Measurements from ENCODE around the gene TPCN1. TPM values are rescaled to one million over a fixed set of nuclear protein-coding genes. Genes with fewer than 3 reads are reported as not detected.

TPCN1 gene
- total RNA-seq, 1 donor from 2014 or later = 37.1 TPM

DNA sequence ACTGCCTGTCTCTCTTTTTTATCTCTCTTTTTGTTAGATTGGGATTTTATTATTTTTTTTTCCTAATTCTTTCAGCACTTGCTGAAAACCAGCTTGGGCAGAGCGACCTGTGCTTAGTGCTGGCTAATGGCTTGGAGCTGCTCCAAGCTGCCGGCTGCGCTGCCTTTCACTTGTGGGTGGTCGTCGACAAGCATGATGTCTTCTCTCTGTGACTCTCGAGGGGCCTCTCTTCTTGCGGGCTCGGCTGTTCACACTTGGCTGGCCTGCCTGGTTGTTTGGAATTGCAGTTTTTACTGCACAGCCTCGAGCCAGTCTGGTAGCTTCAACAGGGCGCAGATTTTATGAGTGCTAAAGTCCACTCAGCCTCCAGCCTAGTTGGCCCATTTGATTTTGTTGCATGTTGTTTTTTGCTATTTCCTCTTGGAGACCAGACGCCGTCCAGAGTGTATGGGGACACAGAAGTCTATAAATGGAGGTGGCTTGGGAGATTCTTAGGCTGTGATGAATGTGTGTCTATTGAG lies 18.6 kb downstream of the TPCN1 start:
- no peak for DNase-seq (ENCODE audit: low spot score)

DNA sequence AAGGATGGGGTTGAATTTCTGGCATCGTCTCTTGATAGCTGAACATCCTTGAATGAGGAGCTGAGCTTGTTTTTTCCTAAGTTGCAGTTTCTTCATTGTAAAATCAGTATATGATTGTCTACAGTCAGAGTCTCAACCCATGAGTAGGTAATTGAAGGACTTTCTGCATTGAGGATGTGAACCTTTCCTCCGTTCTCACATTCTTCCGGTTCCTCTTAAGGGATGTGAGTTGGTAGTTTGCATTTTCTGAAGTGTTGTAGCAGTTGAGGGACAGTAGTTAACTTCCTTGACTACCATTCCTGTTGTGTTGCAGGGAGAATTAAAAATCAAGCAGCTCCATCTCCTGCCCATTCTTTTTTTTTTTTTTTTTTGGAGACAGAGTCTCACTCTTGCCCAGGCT lies 19.1 kb downstream of the TPCN1 start:
- DNase-seq (ENCODE audit: low spot score) = no peak

DNA sequence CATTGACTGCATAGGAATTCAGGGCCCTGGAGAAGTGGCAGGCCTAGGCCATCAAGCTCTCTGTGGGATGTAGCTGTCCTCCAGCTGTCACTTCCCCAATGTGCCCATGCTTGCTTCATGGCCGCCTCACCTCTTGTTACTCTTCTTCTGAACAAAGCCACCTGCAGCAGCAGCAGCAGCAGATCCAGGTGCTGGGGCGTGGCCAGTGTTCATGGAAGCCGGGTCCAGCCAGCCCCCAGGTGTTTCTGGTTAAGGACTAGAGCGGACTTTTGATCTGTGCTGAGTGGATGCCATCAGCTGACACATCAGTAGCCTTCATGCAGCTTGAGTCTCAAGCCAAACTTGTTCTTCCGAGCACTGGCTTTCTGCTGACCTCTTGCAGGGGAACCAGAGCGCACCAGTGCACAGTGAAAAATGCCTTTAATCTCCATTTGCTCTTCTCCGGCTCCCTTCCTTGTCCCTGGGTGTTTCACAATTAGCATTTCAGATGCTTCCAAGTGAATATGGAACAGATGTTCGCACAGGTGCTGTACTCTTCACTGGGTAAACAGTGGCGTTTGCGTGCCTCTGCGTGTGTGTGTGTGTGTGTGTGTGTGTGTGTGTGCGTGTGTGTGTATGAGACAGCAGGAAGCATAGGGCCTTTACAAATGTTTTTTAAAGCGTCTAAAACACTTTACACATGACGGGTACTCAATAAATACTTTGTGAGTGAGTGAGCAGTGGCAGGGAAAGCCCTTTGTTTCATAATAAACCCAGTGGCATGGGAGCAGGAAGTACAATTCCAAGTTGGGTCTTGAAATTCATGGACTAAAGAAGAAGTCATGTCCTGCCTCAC lies 20.1 kb downstream of the TPCN1 start:
- no peak for DNase-seq (ENCODE audit: low spot score)

DNA sequence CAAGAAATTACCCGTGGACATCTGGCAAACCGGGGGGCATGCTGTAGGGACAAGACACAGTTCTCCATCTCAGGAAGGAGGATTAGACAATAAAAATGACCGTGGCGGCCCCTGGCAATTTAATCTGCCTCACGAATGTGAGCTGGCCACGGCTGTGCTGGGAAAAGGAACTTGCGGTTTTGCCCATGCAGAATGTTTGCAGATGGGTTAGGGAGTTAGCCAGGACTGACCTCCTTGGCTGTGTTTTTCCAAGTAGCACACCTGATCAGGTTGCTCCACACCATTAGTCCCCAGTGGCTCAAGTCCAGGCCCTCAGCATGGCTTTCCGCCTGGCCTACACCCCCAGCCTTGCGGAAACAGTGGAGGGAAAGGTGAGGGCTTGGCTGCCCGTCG lies 20.8 kb downstream of the TPCN1 start:
- DNase-seq (ENCODE audit: low spot score) = no peak

DNA sequence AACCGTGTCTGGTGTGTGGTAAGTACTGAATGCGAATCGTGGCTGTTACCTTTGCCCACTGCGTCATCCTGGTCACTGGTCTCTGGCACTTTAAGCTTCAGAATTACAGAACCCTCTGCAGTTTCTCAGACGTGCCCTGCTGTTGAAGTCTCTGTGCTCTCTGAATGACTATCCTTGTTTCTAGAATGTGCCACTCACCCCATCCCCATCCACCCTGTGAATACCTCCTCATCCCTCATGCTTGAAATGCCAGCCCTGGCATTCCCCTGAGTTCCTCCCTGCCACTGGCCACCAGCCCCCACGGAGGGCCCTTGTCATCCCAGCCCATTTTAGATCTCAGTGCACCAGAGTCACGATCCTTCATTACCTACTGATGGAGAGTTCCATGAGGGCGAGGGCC lies 21.3 kb downstream of the TPCN1 start:
- no peak for DNase-seq (ENCODE audit: low spot score)

DNA sequence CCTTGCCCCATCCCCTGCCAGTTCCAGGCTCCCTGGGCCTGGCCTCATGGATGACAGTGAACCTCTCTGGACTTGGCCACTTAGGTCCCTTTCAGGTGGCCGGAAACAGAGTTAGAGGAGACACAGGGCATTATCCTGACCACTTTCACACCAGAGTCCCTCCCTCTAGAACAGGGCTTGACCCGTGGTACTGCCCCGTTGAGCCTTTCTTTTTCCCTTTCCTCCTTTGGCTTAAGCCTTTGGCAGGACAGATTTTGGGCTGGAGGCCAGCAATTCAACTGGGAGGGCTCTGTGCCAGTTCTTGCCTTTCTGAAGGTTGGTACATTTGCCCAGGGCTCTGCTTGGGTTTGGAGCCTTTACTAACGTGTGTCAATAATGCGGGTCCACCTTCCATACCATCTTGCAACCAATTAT lies 22.8 kb downstream of the TPCN1 start:
- no peak for DNase-seq (ENCODE audit: low spot score)

DNA sequence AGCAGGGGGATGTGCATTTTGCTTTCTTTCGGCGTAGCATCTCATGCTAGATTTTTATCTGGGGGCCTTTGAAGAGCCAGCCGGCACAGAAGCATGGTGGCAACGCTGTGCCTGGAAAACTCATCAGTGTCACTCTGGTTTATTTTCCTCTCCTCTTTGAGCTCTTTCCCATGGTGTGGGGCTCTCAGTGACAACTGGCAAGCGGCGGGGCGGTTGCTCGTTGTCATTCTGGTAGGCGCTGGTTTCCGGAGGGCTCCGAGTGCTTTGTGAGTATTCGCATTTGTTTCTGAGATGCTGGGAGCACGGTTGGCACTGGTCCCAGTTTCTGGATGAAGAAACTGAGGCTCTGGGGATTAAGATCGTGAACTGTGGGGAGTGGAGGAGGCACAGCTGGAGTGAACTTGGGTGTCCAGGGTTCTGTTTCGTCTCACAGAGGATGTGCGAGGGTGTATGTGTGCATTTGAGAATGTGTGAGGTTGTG lies 23.3 kb downstream of the TPCN1 start:
- DNase-seq (ENCODE audit: low spot score) = no peak

DNA sequence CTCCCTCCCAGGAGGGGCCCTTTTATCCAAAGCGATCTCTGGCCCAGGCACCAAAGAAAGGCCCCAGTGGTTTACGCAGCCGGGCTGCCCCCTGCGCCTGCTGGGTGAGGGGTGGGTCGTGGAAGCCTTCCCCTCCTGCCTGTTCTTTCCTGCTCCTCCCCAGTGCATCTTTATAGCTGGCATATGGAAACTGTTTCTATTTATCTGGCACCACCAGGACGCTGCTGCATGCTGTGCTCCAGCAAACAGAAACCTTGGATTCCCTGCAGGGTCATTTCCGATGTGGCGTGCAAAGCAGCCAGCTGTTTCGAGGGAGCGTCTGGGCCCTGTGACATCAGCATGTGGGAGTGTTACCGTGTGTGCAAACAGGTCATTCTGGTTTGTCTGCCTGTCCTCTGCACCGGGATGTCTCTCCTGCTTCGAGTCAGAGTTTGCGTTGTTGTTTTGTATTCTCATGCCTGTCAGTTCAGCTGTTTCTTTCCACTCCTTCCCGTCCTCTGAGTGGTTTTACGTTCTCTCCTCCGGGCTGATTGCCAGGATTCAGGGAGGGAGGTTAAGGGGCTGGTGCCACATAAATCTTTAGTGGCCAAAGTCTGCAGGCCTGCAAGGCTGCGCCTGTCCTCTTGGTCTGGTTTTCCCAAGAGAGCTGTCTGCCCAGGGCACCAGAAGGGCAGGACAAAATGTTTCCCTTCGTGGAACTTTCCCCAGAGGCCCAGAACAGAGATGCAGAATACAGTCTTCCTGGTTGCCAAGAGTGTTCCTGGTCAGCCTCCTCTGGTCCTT lies 24.6 kb downstream of the TPCN1 start:
- no peak for DNase-seq (ENCODE audit: low spot score)

DNA sequence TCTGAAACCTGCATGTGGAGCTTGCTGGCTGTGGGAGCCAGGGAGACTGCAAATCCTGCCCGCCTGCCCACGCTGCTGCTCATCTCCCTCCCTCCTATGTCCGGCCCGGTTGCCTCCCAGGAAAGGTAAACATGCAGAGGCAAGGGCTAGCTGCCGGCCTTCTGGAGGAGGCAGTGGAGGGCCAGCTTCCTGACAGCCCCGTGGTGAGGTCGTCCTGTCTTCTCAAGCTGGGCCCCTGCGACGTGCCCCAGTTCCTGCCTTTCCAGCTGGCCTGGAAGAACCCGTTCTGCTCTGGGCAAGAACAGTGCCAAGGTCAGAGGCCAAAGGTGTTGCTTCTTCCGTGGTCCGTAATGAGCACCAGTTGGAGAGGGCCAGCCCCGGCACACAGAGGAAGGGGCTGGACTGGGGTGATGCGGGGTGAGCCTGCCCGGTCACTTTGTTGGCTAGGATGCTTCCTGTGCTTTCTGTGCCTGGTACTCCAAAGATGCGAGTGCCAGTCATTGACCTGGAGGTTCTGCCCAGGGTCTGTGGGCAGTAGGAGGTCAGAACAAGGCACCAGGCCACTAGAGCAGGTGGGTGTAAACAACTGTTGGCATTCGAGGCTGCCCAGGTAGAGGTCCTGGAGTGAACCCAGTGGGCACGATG lies 25.3 kb downstream of the TPCN1 start:
- no peak for DNase-seq (ENCODE audit: low spot score)

DNA sequence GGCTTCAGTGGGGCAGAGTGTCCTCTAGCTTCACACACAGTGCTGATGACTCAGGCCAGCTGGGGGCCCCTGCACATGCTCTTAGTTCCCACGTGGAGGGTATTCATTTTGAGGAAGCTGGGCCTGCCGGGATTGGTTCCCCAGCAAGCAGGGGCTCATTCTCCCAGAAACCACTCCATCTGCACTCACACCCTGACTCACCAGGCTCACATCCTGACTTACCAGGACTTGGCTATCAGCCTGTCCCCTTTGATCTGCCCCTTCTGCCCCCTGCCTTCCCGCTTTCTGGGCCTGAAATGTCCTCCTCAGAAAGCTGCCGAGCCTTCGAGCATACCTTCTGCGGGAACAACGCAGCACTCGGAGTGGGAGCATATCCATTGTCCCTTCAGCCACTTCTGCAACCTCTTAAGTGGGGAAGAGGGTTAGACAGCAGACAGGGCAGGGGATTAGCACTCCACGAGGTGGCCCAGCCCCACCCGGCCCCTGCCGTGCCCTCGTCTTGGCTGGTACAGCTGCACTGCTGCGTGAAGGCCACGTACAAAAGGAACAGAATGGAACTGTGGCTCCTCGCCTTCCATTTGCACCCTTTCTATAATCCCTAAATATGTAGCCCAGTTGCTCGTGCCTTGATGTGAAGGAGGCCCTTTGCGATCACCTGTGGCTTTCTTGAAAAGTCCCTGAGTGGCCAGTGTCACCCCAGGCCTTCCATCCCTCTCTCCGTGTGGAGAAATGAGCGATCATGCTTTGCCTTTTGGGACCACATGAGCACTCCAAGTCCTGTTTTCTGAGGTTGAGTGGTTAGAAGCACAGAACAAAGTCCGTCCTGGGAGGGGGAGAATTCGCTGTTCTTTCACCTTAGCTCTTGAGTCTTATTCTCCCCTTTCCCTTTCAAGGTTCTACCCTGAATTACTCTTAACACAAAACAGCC lies 26.1 kb downstream of the TPCN1 start:
- DNase-seq (ENCODE audit: low spot score) = no peak

DNA sequence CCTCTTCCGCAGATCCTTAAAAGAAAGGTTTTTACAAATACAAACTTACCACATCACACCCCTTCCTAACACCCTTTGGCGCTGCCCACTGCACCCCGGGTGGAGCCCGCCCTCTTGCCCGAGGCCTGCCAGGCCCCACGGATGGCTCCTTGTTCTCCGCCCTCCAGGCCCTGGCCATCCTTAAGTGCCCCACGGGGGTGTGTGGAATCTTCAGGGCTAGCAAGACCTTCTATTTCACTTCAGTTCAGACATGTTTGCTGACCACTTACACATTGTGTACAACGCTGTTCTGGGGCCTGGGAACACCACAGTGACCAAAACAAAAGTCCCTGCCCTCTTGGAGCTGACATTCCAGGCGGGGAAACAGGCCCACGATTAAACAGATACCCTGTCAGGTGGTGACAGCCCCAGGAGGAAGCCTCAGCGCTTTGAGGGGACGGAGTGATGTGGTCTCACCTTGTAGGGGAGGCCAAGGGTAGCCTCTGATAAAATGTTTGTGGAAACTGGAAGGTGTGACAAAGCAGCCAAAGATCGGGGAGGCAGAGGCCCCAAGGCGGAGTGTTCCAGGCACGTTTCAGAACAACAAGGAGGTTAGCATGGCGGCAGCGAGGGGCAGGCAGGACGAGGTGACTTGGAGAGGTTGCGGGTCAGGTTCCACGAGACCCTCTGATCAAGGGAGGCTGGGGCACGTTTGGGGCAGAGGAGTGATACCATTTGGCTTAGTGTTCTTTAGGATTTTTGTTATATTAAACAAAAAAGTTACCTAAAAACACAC lies 27.0 kb downstream of the TPCN1 start:
- DNase-seq (ENCODE audit: low spot score) = no peak

DNA sequence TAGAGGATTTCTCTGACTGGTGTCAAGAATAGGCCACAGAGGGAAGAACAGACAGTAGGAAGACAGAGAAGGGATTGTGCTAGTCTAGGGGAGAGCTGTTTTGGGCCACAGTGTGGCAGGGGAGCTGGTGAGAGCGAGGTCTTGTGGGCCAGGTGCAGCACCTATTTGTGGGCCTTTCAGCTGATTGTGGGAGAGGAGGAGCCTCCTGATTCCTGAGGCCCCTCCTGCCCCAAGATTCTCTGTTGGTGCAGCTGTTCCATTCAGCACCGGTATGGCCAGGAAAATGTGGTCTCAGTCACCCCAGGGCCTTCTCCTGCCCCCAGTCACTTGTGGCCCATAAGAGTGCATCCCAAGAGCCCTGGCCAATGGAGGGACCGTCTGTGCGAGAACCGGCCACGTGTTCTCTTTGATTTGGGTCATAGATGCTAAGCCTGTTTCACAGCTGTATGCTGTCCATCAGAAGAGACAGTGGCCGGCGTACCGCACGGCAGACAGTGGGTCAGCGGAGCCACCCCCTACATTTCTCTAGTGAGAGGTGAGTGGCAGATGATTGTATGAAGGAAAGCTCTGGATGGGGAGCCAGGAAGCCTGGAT lies 27.7 kb downstream of the TPCN1 start:
- no peak for DNase-seq (ENCODE audit: low spot score)

DNA sequence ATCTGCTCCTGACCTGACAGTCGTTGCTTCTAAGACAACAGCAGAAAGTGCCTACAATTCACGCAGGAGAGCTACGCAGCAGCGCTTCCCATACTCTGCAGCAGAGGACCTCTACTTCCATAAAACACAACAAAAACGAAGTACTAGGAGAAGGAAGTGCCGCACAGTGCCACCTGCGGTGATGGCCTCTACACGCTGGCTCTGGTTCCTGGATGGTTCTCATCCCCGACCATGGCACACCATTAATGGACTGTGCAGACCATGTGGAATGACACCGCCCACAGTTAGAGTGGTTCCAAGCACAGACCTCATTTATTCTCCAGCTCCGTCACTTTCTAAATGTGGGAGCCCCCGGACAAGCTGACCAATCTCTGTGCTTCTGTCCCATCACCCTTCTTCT lies 28.3 kb downstream of the TPCN1 start:
- no peak for DNase-seq (ENCODE audit: low spot score)

DNA sequence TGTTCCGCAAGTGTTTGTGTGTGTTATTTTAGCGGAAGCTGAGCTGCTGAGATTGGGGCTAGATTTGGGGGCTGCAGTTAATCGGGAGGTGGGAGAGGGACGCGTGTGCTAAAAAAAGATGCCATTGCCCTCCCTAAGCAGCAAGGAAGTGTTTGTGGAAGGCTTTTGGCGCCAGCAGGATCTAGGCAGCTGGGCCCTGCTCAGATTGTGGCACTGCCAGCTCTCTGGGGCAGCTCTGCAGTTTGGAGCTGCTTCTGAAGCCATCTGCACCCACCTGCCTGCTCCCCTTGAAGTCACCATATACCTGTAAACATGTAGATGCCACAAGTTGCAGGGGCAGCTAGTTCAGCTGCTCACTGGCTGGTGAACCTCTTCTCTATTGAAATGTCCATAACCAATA lies 28.8 kb downstream of the TPCN1 start:
- DNase-seq (ENCODE audit: low spot score) = no peak

DNA sequence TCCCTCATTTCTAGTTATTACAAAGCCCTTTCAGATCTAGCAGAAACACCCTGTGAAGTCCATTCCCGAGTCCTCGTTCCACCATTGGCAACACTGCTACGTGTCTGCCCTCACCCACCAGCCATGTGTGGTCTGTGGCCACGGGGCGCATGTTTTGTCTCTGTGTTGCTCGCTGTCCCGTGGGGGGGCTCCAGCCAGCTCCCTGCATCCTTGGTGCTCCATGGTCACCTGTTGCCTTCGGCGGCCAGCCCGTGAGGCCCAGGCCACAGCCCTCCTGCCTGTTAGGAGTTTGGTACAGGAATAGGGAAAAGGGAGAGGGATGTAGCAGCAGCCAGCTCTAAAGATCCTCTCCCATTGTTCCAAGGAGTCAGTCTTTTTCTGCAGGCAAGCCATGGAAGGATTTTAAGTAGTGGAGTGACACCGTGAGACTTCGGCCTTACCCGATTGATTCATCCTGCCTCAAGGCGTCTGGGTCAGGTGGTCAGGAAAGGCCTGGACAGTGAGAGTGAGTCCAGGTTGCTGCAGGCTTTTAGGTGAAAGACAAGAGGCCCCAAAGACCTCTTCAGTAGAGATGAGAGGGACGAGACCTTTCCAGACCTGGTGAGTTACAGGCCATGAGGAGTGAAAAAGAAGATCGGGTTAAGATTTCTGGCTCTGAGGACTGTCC lies 30.3 kb downstream of the TPCN1 start:
- no peak for DNase-seq (ENCODE audit: low spot score)

DNA sequence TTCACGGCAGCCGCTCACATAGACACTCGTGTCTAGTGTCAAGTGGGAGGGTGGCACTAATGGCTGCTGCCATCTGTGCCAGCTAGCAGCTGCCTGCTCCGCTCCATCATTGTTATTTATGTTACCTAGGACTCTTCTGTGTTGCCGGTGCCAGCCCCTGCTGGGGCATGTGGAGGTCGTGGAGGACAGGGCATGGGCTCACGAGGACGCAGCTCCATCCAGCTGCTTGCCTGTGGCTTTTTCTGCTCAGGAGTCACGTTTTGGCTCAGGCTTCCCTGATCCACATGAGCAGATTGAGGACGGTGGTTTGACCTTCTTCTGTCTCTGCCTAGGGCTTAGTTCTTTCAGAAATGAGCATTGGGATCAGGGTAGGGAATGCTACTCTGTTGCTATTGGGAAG lies 31.2 kb downstream of the TPCN1 start:
- no peak for DNase-seq (ENCODE audit: low spot score)

DNA sequence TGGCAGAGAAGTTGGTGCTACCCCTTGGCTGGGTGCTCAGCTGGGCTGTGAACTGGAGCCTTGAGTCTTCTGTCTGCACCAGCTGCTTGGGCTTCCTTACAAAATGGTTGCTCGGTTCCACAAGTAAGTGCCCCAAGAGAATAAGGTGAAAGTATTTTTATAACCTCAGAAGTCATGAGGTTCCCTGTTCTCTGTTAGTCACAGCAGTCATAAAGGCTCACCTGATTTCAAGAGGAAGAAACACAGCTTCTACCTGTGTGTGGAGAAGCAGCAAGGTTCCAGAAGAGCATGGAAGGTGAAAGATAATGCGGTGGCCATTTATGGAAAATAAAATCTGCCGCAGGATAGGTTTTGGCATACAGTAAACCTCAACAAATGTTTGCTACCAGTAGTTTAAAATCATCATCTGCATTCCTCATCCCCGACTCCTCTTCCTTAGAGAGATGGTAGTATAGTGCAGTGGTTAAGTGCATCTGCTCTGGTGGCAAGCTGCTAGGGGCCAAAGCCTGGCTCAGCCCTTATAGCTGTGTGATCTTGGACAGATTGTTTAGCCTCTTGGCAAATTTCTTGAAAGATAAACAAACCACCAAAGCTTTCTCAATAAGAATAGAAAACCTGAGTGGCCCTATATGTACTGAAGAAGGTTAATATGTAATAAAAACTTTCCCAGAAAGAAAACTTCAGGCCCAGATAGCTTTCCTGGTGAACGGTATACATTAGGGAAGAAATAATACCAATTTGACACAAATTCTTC lies 32.4 kb downstream of the TPCN1 start:
- no peak for DNase-seq (ENCODE audit: low spot score)

DNA sequence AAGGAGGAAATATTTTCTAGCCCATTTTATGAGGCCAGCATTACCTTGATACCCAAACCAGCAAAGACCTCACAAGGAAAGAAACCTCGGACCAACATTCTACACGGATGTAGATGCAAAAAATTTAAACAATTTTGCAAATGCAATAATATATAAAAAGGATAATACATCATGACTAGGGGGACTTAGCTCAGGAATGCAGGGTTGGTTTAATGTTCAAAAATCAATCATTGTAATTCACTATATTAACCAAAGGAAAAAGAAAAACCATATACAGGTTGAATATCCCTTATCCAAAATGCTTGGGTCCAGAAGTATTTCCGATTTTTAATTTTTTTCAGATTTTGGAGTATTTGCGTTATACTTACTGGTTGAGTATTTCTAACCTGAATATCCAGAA lies 33.0 kb downstream of the TPCN1 start:
- DNase-seq (ENCODE audit: low spot score) = no peak
